Measurements from ENCODE around the gene PAX6. TPM values are rescaled to one million over a fixed set of nuclear protein-coding genes. Genes with fewer than 3 reads are reported as not detected.

The PAX6 gene
- polyA plus RNA-seq, 1 of the 3 experiments (the other 2 are of a cell fraction) = not detected

- Histone ChIP-seq H3K27ac (ENCODE audit: low read depth in 2 of 2, low read length in 1 of 2) (no peak overlapping the region), H3F3A (replicated peaks; ENCODE audit: insufficient read depth) (no peaks in the 10 kb centered on the region), H3K9me3 (no peaks in the 10 kb centered on the region), H3K27me3 (ENCODE audit: insufficient read depth) (no peaks in the 10 kb centered on the region), H2AFZ (ENCODE audit: low read depth) (no peak overlapping the region), H3K9me2 (no peaks in the 10 kb centered on the region), H3K9ac (no peak overlapping the region), H3K79me2 (ENCODE audit: insufficient read depth) (no peaks in the 10 kb centered on the region), H3K36me3 (replicated peaks in 1 of 2; ENCODE audit: control insufficient read depth in 1 of 2, insufficient read depth in 2 of 2, low read length in 1 of 2) (no peaks in the 10 kb centered on the region), H3K4me1 (ENCODE audit: control insufficient read depth in 1 of 2, insufficient read depth in 2 of 2, low read depth in 1 of 2, low read length in 1 of 2) (peaks cover 0 to 35% of the 10 kb centered on the region in 2 experiments; a peak in 1 of 4 replicates), H3K4me2 (no peak overlapping the region), H3K4me3 (ENCODE audit: low read depth in 2 of 2, low read length in 1 of 2) (no peak overlapping the region), H4K20me1 (ENCODE audit: insufficient read depth) (no peaks in the 10 kb centered on the region)
- WGBS (ENCODE audit: low lambda C conversion rate) = 81% methylated on average over 5 of the region's 5 CpGs
- no peak for DNase-seq
- CTCF ChIA-PET = interaction anchor here (0.6 kb wide), 1 partner anchor 484 kb away, joined by 3 read pairs; no protein-coding TSS in a partner anchor
- TF ChIP-seq, protein P1, sequence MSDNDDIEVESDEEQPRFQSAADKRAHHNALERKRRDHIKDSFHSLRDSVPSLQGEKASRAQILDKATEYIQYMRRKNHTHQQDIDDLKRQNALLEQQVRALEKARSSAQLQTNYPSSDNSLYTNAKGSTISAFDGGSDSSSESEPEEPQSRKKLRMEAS (IDR thresholded peaks at IDR 0.05; ENCODE audit: low read depth) = no peak
- no peak for TF ChIP-seq MXI1 (IDR thresholded peaks at IDR 0.05; ENCODE audit: low read depth, low read length)
- TF ChIP-seq TEAD4 (IDR thresholded peaks at IDR 0.05; ENCODE audit: borderline replicate concordance, insufficient read depth) = no peak
- no peak for TF ChIP-seq SMC3 (IDR thresholded peaks at IDR 0.05; ENCODE audit: low read depth, low read length)
- TF ChIP-seq RXRA (IDR thresholded peaks at IDR 0.05; ENCODE audit: borderline replicate concordance, low read depth) = no peak
- TF ChIP-seq, protein P2, sequence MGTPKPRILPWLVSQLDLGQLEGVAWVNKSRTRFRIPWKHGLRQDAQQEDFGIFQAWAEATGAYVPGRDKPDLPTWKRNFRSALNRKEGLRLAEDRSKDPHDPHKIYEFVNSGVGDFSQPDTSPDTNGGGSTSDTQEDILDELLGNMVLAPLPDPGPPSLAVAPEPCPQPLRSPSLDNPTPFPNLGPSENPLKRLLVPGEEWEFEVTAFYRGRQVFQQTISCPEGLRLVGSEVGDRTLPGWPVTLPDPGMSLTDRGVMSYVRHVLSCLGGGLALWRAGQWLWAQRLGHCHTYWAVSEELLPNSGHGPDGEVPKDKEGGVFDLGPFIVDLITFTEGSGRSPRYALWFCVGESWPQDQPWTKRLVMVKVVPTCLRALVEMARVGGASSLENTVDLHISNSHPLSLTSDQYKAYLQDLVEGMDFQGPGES (IDR thresholded peaks at IDR 0.05; ENCODE audit: low read depth, low read length) = no peak
- no peak for TF ChIP-seq RFX5 (IDR thresholded peaks at IDR 0.05; ENCODE audit: low read length)
- no peak for TF ChIP-seq REST (IDR thresholded peaks at IDR 0.05; ENCODE audit: low read depth, low read length)
- TF ChIP-seq EP300 (IDR thresholded peaks at IDR 0.05; ENCODE audit: borderline replicate concordance in 1 of 2, low read depth in 1 of 2, low read length in 1 of 2) = no peak
- no peak for TF ChIP-seq USF1 (IDR thresholded peaks at IDR 0.05; ENCODE audit: borderline replicate concordance, low read depth)
- TF ChIP-seq YY1 (IDR thresholded peaks at IDR 0.05; ENCODE audit: low read depth) = no peak
- TF ChIP-seq EZH2phosphoT487 (IDR thresholded peaks at IDR 0.05; ENCODE audit: borderline replicate concordance, low read depth) = no peak
- no peak for TF ChIP-seq CTCF (IDR thresholded peaks at IDR 0.05)
- TF ChIP-seq FOSL2 (IDR thresholded peaks at IDR 0.05; ENCODE audit: borderline replicate concordance, low read depth) = no peak
- TF ChIP-seq, protein P3, sequence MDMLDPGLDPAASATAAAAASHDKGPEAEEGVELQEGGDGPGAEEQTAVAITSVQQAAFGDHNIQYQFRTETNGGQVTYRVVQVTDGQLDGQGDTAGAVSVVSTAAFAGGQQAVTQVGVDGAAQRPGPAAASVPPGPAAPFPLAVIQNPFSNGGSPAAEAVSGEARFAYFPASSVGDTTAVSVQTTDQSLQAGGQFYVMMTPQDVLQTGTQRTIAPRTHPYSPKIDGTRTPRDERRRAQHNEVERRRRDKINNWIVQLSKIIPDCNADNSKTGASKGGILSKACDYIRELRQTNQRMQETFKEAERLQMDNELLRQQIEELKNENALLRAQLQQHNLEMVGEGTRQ (IDR thresholded peaks at IDR 0.05; ENCODE audit: borderline replicate concordance, low read depth, low read length) = no peak
- no peak for TF ChIP-seq JUND (IDR thresholded peaks at IDR 0.05)
- POLR2A ChIA-PET = no interaction called here
These were observed 46.9 kb downstream of the PAX6 start for GRCh38 chr11:31764261-31764660.
